Hematopoietic multipotent progenitor cell treated with erythropoietin and hydrocortisone succinate and interleukin-3 and kit ligand, for 15 days (in vitro differentiated cells): ENCODE measurements around the gene SKI.

Source experiments
- DNase-seq: peaks from one replicate; pipeline ENCODE4 v3.0.0-alpha.2; 2015; ENCODE audit warnings: low spot score

SKI gene

GRCh38 chr1:2228157-2228594, at the start of gene SKI:
TSS of gene SKI (plus strand) at chr1:2228319. CDS start at chr1:2228767, 448 bp downstream.
- no peak for DNase-seq

DNA sequence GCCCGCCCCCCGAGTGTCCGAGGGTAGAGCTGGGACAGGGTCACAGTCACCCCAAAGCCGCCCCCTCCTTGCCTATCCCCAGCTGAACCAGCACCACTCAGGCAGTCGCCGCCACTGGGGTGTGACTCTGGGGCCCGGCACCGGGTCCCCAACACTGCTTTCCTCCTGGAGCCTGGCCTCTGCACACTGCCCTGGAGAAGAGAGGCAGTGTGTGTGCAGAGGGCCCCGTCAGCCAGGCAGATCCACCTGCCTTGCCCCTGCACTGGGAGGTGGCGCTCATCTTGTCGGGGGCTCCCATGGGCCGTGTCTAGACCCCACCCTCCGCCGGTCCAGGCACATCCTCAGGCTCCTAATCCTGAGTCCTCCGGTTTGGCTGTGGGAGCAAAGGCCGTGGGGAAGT, 49.2 kb upstream of the SKI start:
- no peak for DNase-seq

GRCh38 chr1:2179283-2180013, 48.7 kb upstream of the SKI start:
- no peak for DNase-seq

DNA sequence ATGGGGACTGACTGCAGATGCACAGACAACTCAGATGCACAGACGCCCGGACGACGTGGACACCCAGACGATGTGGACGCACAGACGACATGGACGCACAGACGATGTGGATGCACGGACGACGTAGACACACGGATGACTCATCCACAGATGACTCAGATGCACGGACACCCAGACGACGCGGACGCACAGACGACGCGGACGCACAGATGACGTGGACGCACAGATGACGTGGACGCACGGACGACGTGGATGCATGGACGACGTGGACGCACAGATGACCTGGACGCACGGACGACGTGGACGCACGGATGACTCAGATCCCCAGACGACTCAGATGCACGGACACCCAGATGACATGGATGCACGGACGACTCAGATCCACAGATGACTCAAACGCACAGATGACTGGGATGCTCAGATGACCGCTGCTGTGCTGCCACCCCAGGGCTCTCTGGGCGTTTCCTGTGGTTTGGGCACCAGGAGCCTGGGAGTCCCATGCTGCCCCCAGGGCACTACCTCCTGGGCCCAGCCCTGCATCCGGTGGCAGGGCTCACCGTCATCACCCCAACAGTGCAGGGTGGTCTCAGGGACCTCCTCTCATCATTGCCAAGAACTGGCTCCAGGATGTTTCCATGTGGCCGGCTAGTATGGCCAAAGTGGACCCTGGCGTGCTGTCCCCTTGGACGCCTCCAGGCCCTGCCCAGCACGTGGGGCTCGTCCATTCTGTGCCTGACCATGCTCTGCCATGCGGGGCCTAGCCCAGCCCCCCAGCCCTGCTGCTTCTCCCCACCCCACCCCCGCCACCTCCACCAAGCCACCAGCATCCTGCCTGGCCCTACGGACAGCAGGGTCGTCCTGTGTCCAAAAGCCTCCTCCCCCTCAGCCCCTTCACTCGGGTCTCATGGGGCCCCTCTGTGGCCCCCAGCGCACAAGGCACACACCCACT, 47.5 kb upstream of the SKI start:
- DNase-seq: no peak

GRCh38 chr1:2181271-2181670, 46.8 kb upstream of the SKI start:
- no peak for DNase-seq

GRCh38 chr1:2181752-2182151, 46.4 kb upstream of the SKI start:
- no peak for DNase-seq

DNA sequence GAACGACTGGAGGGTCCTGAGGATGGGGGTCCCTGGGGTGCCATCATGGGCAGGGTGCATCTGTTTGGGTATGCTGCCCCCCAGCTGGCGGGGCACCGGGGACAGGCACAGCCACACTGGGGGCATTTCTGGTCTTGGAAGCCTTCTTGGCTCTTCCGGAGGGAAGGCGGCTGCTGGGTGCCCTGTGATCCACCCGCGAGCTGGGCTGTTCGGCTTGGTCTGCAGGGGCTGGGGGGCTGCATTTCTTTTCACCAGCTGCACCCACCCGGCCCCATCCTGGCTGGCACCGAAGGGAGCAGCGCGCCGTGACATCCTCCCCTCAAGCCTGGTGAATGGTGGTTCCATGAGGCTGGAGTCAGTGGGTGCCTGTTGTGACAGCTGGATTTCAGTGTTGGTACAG, 45.7 kb upstream of the SKI start:
- DNase-seq: no peak

DNA sequence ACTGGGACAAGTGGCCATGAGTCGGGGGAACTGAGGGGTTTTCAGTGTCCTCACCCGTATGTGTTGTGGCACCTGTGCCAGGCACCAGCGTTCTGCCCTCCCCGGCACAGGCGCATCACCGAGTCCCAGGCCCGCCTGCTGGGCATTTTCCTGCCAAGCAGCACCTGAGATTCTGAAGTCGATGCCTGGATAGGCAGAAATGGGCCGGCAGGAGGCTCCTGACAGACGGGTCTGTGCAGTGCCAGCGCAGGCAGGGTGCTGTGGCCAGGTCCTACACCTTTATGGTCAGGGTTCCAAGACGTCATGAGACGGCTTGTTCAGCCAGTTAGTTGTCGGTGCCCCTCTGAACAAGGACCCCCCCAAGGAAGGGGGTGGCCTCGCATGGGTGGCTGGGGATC, 44.2 kb upstream of the SKI start:
- DNase-seq: no peak

DNA sequence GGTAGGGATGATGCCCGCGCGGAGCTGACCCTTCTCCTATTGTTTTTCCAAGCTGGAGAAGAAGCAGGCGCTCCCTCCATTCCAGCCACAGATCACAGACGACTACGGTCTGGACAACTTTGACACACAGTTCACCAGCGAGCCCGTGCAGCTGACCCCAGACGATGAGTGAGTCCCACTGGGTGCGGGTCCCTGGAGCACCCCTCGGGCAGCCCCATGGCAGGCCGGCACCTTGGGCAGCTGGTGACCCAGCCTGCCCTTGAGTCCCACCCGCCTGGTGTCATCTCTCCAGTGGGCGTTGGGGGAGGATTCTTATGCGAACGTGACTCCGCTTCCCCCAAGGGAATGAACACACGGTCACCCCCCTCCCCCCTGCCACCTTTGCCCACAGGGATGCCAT, 43.6 kb upstream of the SKI start:
- no peak for DNase-seq

GRCh38 chr1:2184934-2185333, 43.2 kb upstream of the SKI start:
- DNase-seq: no peak

GRCh38 chr1:2185880-2186855, 42.0 kb upstream of the SKI start:
- DNase-seq: no peak

- DNase-seq: no peak
These were observed 41.2 kb upstream of the SKI start for GRCh38 chr1:2186901-2187300.

DNA sequence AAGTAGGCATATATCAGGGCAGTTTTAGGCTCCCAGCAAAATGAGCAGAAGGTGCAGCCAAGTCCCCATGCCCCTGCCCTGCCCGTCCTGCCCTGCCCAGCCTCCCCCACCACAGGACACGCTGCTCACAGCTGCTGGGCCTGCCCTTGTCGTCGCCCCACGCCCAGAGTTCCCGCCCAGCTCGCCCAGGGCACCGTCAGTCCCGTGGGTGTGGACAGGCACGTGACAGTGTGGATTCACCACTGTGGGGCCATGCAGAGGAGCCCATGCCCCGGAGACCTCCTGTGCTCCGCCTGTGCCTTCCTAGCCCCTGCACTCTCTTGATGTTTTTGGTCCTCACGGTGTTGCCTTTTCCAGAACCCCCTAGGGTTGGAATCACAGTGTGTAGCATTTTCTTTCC, 40.5 kb upstream of the SKI start:
- DNase-seq: peak; percentile 60

- DNase-seq: no peak
These were observed 39.8 kb upstream of the SKI start for GRCh38 chr1:2188336-2188735.

DNA sequence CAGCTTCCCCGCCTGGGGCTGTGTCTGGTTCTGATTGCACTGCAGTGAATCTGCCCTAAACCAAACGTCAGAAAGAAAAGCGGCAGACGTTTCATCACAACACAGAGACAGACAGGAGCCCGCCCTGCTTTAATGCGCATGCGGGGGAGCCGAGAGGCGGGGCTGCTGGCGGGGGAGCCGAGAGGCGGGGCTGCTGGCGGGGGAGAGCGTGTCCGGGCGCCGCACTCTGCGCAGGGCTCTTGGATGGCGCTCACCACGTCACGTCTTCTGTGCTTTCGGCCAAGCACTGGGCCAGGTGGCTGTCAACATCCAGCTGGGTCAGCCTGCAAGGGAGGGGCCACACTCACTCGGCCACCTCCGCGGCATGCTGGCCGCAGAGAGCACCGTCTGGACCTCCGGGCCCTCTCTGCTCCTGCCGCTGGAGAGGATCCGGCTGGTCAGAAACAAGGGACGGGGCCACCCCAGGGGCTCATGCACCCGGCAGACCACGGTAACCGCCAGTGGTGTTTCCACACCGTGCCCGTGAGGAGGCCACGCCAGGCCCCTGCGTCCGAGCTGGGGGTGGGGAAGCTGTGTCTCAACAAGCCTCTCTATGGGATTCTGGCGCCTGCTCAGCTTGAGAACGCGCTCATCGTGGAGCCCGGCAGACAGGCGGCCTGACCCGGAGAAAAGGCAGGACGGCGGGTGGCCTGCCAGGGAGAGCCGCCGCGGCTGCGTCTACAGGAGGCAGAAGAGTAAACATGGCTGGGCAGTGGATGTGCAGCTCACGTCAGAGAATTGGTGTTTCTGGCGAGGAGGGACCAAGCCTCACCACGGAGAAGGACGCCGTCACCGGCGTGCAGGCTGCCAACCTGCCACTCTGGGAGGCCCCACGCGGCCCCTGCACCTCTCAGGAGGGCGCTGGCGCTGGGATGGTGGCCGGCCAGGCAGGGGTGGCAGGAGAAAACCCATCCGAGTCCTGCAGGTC, 38.4 kb upstream of the SKI start:
- DNase-seq: peak; percentile 88

- no peak for DNase-seq
These were observed 37.6 kb upstream of the SKI start for GRCh38 chr1:2190491-2190976.

DNA sequence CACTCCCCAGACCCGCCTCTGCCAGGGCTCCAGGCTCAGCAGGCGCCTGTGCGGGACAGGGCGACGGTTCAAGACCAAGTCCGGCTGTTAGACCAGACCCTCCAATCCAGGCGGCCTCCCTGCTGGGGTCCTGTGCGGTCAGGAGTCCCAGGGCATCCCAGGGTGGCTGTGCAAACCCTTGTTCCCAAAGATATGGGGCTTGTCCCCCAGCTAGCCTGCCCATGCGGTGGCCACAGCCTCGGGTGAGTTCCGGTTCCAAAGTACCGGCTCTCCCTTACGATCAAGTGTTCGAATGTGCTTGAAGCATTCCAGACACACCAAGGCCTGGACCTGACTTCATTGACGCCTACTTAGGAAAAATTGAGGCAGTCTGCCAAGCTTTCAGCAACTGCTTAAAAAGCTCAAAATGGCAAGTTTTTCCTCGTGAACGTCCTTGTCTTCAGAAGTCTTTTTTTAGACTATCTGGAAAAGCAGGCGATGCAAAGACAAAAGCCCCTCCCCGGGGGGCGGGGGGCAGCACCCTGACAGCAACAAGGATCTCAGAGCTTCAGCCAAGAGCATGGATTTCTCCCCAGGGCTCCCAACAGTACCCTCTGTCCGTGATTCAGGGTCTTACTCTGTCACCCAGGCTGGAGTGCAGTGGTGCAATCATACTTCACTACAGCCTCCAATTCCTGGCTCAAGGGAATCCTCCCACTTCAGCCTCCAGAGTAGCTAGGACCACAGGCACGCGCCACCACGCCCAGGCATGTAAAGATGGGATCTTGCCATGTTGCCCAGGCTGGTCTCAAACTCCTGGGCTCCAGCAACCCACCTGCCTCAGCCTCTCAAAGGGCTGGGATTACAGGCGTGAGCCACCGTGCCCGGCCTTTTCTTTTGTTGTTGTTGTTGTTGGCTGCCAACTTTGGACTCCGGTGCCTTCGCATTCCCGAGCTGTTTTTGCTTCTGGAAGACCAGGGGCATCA, 35.8 kb upstream of the SKI start:
- no peak for DNase-seq

DNA sequence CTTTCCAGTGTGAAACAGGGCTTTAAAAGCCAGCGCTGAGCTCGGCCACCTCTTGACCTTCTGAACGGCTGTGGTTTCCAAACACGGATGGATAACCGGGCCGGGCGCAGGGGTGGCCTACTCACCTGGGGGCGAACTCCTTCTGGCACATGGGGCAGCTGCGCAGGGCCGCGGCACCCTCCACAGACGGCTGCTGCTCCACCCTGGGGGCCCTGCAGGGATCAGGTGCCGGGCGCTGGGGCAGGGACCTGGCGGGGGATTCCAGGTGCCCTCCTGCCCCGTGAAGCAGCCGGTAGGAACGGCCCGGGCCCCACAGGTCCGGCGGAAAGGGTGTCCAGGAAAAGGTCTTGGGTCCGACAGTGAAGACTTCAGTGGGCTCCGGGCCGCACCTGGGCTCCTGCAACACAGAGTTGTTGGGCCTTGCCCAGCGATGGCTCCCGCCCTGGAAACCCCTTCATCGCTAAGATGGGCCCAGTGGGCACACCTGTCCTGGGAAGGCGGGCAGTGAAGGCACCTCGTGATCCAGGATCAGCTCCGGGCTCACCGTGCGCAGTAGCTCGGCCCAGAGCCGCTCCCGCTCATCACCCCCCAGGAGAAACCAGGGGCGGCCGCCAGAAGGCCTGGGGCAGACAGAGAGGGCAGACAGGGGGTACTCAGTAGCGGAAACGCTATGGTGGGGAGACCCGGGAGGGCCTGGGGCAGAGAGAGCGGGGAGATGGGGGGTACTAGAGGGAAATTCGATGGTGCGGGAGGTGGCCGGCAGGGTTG, 34.4 kb upstream of the SKI start:
- no peak for DNase-seq
